Measurements from ENCODE around the gene DHX57.

DHX57 gene

DNA sequence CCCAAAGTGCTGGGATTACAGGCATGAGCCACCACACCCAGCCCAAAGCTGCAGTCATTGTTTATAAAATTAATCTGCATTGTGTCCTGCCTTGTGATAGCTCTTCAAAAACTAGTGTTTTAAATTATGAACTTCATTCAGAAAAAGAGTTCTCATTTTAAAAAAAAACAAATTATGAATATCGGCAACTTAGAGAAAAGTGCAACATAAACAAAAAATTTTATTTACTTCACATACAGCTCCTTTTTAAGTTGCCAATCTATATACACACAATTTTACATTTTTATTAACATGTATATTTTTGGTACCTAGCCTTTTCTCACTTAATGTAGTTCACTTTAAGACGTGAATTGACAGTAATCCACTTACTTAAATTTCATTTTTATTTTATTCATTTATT is 50.8 kb downstream of the DHX57 start:
- Histone ChIP-seq H3K27me3 (ENCODE audit: insufficient read depth, low read length) (no peaks in the 10 kb centered on the region), H3K4me2 (ENCODE audit: low read length) (no peak overlapping the region), H3K27ac (ENCODE audit: low read depth, low read length, poor library complexity, severe bottlenecking) (no peak overlapping the region), H3K4me3 (ENCODE audit: low read depth, low read length, poor library complexity, severe bottlenecking) (no peak overlapping the region), H3K4me1 (ENCODE audit: insufficient read depth, low read length, severe bottlenecking) (peaks cover 8% of the 10 kb centered on the region), H3F3A (ENCODE audit: insufficient read depth, low read length) (no peaks in the 10 kb centered on the region), H3K9me3 (ENCODE audit: low read length) (no peaks in the 10 kb centered on the region), H3K9ac (ENCODE audit: low read length) (no peak overlapping the region), H4K20me1 (ENCODE audit: insufficient read depth, low read length) (no peaks in the 10 kb centered on the region), H3K79me2 (ENCODE audit: insufficient read depth, low read length) (no peaks in the 10 kb centered on the region), H3K9me2 (ENCODE audit: low read depth, low read length) (no peaks in the 10 kb centered on the region), H3K36me3 (ENCODE audit: insufficient read depth, low read length) (peaks cover 34% of the 10 kb centered on the region), H2AFZ (ENCODE audit: low read length) (no peak overlapping the region)
- TF ChIP-seq, protein P1, sequence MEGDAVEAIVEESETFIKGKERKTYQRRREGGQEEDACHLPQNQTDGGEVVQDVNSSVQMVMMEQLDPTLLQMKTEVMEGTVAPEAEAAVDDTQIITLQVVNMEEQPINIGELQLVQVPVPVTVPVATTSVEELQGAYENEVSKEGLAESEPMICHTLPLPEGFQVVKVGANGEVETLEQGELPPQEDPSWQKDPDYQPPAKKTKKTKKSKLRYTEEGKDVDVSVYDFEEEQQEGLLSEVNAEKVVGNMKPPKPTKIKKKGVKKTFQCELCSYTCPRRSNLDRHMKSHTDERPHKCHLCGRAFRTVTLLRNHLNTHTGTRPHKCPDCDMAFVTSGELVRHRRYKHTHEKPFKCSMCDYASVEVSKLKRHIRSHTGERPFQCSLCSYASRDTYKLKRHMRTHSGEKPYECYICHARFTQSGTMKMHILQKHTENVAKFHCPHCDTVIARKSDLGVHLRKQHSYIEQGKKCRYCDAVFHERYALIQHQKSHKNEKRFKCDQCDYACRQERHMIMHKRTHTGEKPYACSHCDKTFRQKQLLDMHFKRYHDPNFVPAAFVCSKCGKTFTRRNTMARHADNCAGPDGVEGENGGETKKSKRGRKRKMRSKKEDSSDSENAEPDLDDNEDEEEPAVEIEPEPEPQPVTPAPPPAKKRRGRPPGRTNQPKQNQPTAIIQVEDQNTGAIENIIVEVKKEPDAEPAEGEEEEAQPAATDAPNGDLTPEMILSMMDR (IDR thresholded peaks at IDR 0.05; ENCODE audit: low read length), result no peak
- TF ChIP-seq EZH2 (IDR thresholded peaks at IDR 0.05; ENCODE audit: borderline replicate concordance, low read length), result no peak

DNA sequence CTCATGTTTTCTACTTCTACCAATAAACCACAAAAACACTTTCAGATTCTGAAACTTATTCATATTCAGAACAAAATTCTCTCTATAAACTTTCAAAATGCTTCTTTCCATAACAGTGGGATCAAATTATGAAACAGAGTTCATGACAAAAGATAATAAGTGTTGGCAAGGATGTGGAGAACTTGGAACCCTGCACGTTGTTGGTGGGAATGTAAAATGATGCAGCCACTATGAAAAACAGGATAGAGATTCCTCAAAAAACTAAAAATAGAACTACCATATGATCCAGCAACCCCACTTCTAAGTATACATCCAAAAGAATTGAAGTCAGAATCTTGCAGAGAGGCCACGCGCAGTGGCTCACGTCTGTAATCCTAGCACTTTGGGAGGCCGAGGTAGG is 52.3 kb downstream of the DHX57 start:
- Histone ChIP-seq H3K9ac (ENCODE audit: low read length) (no peak overlapping the region), H3K4me2 (ENCODE audit: low read length) (no peak overlapping the region), H3K4me3 (ENCODE audit: low read depth, low read length, poor library complexity, severe bottlenecking) (no peak overlapping the region), H3K4me1 (ENCODE audit: insufficient read depth, low read length, severe bottlenecking) (peaks cover 8% of the 10 kb centered on the region), H3K27ac (ENCODE audit: low read depth, low read length, poor library complexity, severe bottlenecking) (no peak overlapping the region), H3K27me3 (ENCODE audit: insufficient read depth, low read length) (no peaks in the 10 kb centered on the region), H4K20me1 (ENCODE audit: insufficient read depth, low read length) (no peaks in the 10 kb centered on the region), H3K9me3 (ENCODE audit: low read length) (no peaks in the 10 kb centered on the region), H3K79me2 (ENCODE audit: insufficient read depth, low read length) (no peaks in the 10 kb centered on the region), H2AFZ (ENCODE audit: low read length) (no peak overlapping the region), H3K9me2 (ENCODE audit: low read depth, low read length) (no peaks in the 10 kb centered on the region), H3F3A (ENCODE audit: insufficient read depth, low read length) (no peaks in the 10 kb centered on the region), H3K36me3 (ENCODE audit: insufficient read depth, low read length) (peaks cover 39% of the 10 kb centered on the region)
- no peak for TF ChIP-seq EZH2 (IDR thresholded peaks at IDR 0.05; ENCODE audit: borderline replicate concordance, low read length)
- TF ChIP-seq, protein P1 (IDR thresholded peaks at IDR 0.05; ENCODE audit: low read length), result no peak

DNA sequence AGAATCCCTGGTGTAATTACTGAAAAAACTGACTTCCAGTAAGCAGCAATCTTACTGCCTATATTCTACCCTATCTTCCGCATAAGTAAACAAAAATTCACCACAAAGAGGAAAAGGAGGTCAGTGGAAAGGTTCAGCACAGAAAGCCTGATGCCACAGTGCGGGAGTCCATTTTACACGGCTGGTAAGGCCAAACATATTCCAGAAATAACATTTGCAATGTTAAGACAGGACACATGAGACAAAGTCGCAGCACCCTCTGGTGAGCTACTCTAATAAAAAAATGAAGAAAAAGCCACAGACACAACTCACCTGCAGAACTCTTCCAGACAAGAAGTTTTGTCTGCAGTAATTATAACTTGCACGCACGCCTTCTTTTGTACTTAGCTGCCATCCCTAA is 57.2 kb downstream of the DHX57 start:
- no peak for TF ChIP-seq EZH2 (IDR thresholded peaks at IDR 0.05; ENCODE audit: borderline replicate concordance, low read length)
- Histone ChIP-seq H3K79me2 (ENCODE audit: insufficient read depth, low read length) (no peaks in the 10 kb centered on the region), H3K4me3 (ENCODE audit: low read depth, low read length, poor library complexity, severe bottlenecking) (no peak overlapping the region), H2AFZ (ENCODE audit: low read length) (no peak overlapping the region), H3K9me2 (ENCODE audit: low read depth, low read length) (no peaks in the 10 kb centered on the region), H3K9ac (ENCODE audit: low read length) (no peak overlapping the region), H3K4me1 (ENCODE audit: insufficient read depth, low read length, severe bottlenecking) (no peaks in the 10 kb centered on the region), H3K9me3 (ENCODE audit: low read length) (no peaks in the 10 kb centered on the region), H3K36me3 (ENCODE audit: insufficient read depth, low read length) (peaks cover 41% of the 10 kb centered on the region), H3K27ac (ENCODE audit: low read depth, low read length, poor library complexity, severe bottlenecking) (no peak overlapping the region), H3K4me2 (ENCODE audit: low read length) (no peak overlapping the region), H3F3A (ENCODE audit: insufficient read depth, low read length) (no peaks in the 10 kb centered on the region), H4K20me1 (ENCODE audit: insufficient read depth, low read length) (no peaks in the 10 kb centered on the region), H3K27me3 (ENCODE audit: insufficient read depth, low read length) (no peaks in the 10 kb centered on the region)

DNA sequence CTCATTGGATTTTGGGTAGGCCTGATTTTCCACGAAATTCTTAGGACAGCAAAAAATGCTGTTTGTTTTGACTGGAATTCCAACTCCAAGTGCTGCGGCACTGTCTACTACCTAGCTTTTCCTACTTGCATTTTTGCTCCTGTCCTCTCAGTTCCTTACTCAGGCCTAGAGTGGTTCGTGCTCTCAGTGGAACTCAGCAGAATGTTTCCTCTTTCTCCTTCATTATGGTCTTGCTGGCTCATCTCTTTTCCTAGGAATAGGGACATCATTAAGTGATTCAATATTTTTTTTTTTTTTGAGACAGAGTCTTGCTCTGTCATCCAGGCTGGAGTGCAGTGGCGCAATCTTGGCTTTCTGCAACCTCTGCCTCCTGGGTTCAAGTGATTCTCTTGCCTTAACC is 59.8 kb downstream of the DHX57 start:
- Histone ChIP-seq H3K9me3 (ENCODE audit: low read length) (no peaks in the 10 kb centered on the region), H3K27me3 (ENCODE audit: insufficient read depth, low read length) (no peaks in the 10 kb centered on the region), H3K9me2 (ENCODE audit: low read depth, low read length) (no peaks in the 10 kb centered on the region), H3K4me3 (ENCODE audit: low read depth, low read length, poor library complexity, severe bottlenecking) (no peak overlapping the region), H3K9ac (ENCODE audit: low read length) (no peak overlapping the region), H2AFZ (ENCODE audit: low read length) (no peak overlapping the region), H3K4me2 (ENCODE audit: low read length) (no peak overlapping the region), H4K20me1 (ENCODE audit: insufficient read depth, low read length) (no peaks in the 10 kb centered on the region), H3F3A (ENCODE audit: insufficient read depth, low read length) (no peaks in the 10 kb centered on the region), H3K36me3 (ENCODE audit: insufficient read depth, low read length) (peaks cover 38% of the 10 kb centered on the region), H3K4me1 (ENCODE audit: insufficient read depth, low read length, severe bottlenecking) (no peaks in the 10 kb centered on the region), H3K27ac (ENCODE audit: low read depth, low read length, poor library complexity, severe bottlenecking) (no peak overlapping the region), H3K79me2 (ENCODE audit: insufficient read depth, low read length) (no peaks in the 10 kb centered on the region)
- no peak for TF ChIP-seq EZH2 (IDR thresholded peaks at IDR 0.05; ENCODE audit: borderline replicate concordance, low read length)
- TF ChIP-seq, protein P1 (IDR thresholded peaks at IDR 0.05; ENCODE audit: low read length), result no peak

Measured in OCI-LY1 (cell line).